Rectal smooth muscle tissue (tissue), 1 donor: Measurements from ENCODE around the gene PEPD.

ENCODE experiments used
- H3K27ac ChIP-seq: one replicate; pipeline ENCODE4 v1.7.0; 2013; ENCODE audit warnings: low read depth, low read length, inconsistent platforms
- H3K27me3 ChIP-seq: one replicate; pipeline ENCODE4 v1.7.0; 2013; ENCODE audit warnings: low read length; ENCODE audit not compliant: control insufficient read depth, insufficient read depth
- H3K36me3 ChIP-seq: one replicate; pipeline ENCODE4 v1.7.0; 2013; ENCODE audit warnings: low read length; ENCODE audit not compliant: control insufficient read depth, insufficient read depth
- H3K4me1 ChIP-seq: one replicate; pipeline ENCODE4 v1.7.0; 2013; ENCODE audit warnings: low read length; ENCODE audit not compliant: control insufficient read depth, insufficient read depth
- H3K4me3 ChIP-seq: one replicate; pipeline ENCODE4 v1.7.0; 2013; ENCODE audit warnings: low read length
- H3K9ac ChIP-seq: one replicate; pipeline ENCODE4 v1.7.0; 2013; ENCODE audit warnings: low read length

Gene PEPD

GRCh38 chr19:33508009-33508408, 13.6 kb downstream of the PEPD start:
- no peaks in the 10 kb centered on the region for H3K27me3 ChIP-seq
- H3K9ac ChIP-seq = no peak overlapping the region
- no peaks in the 10 kb centered on the region for H3K4me1 ChIP-seq
- H3K36me3 ChIP-seq = peaks cover 12% of the 10 kb centered on the region
- H3K27ac ChIP-seq = no peak overlapping the region
- H3K4me3 ChIP-seq = no peak overlapping the region

- Histone ChIP-seq H3K36me3 (peaks cover 12% of the 10 kb centered on the region), H3K27ac (no peak overlapping the region), H3K9ac (no peak overlapping the region), H3K4me1 (no peaks in the 10 kb centered on the region), H3K27me3 (no peaks in the 10 kb centered on the region), H3K4me3 (no peak overlapping the region)
Measured at GRCh38 chr19:33507021-33507956, 14.3 kb downstream of the PEPD start.

GRCh38 chr19:33506498-33506897, 15.1 kb downstream of the PEPD start:
- Histone ChIP-seq H3K4me3 (no peak overlapping the region), H3K27ac (no peak overlapping the region), H3K4me1 (no peaks in the 10 kb centered on the region), H3K9ac (no peak overlapping the region), H3K27me3 (no peaks in the 10 kb centered on the region), H3K36me3 (peaks cover 5% of the 10 kb centered on the region)

GRCh38 chr19:33505823-33506222, 15.8 kb downstream of the PEPD start:
- H3K9ac ChIP-seq = no peak overlapping the region
- peaks cover 3% of the 10 kb centered on the region for H3K36me3 ChIP-seq
- H3K4me1 ChIP-seq = no peaks in the 10 kb centered on the region
- H3K27ac ChIP-seq = no peak overlapping the region
- no peaks in the 10 kb centered on the region for H3K27me3 ChIP-seq
- H3K4me3 ChIP-seq = no peak overlapping the region

GRCh38 chr19:33505148-33505547, 16.4 kb downstream of the PEPD start:
- Histone ChIP-seq H3K9ac (no peak overlapping the region), H3K36me3 (peaks cover 3% of the 10 kb centered on the region), H3K4me1 (no peaks in the 10 kb centered on the region), H3K27ac (no peak overlapping the region), H3K27me3 (no peaks in the 10 kb centered on the region), H3K4me3 (no peak overlapping the region)

- Histone ChIP-seq H3K27ac (no peak overlapping the region), H3K4me3 (no peak overlapping the region), H3K9ac (no peak overlapping the region), H3K27me3 (no peaks in the 10 kb centered on the region), H3K36me3 (peaks cover 8% of the 10 kb centered on the region), H3K4me1 (no peaks in the 10 kb centered on the region)
Measured at GRCh38 chr19:33504058-33504444, 17.5 kb downstream of the PEPD start.

- H3K9ac ChIP-seq = no peak overlapping the region
- no peaks in the 10 kb centered on the region for H3K27me3 ChIP-seq
- H3K4me3 ChIP-seq = no peak overlapping the region
- peaks cover 8% of the 10 kb centered on the region for H3K36me3 ChIP-seq
- H3K27ac ChIP-seq = no peak overlapping the region
- no peaks in the 10 kb centered on the region for H3K4me1 ChIP-seq
Measured at GRCh38 chr19:33503433-33504057, 18.0 kb downstream of the PEPD start.

GRCh38 chr19:33503030-33503429, 18.6 kb downstream of the PEPD start:
- H3K36me3 ChIP-seq = peaks cover 8% of the 10 kb centered on the region
- H3K4me3 ChIP-seq = no peak overlapping the region
- no peak overlapping the region for H3K27ac ChIP-seq
- H3K9ac ChIP-seq = no peak overlapping the region
- no peaks in the 10 kb centered on the region for H3K4me1 ChIP-seq
- H3K27me3 ChIP-seq = no peaks in the 10 kb centered on the region

- Histone ChIP-seq H3K9ac (no peak overlapping the region), H3K36me3 (peaks cover 8% of the 10 kb centered on the region), H3K4me3 (no peak overlapping the region)
Measured at GRCh38 chr19:33502521-33502920, 19.1 kb downstream of the PEPD start.

GRCh38 chr19:33501693-33502356, 19.8 kb downstream of the PEPD start:
- Histone ChIP-seq H3K4me1 (no peaks in the 10 kb centered on the region), H3K4me3 (no peak overlapping the region), H3K36me3 (peaks cover 8% of the 10 kb centered on the region), H3K27me3 (no peaks in the 10 kb centered on the region), H3K9ac (no peak overlapping the region), H3K27ac (no peak overlapping the region)

More at GRCh38 chr19:33502521-33502920, 19.1 kb downstream of the PEPD start:
- Histone ChIP-seq H3K27me3 (no peaks in the 10 kb centered on the region), H3K27ac (no peak overlapping the region), H3K4me1 (no peaks in the 10 kb centered on the region)

GRCh38 chr19:33500991-33501390, 20.6 kb downstream of the PEPD start:
- Histone ChIP-seq H3K36me3 (peaks cover 8% of the 10 kb centered on the region), H3K9ac (no peak overlapping the region), H3K27me3 (no peaks in the 10 kb centered on the region), H3K27ac (no peak overlapping the region), H3K4me3 (no peak overlapping the region), H3K4me1 (no peaks in the 10 kb centered on the region)

- Histone ChIP-seq H3K4me1 (no peaks in the 10 kb centered on the region), H3K36me3 (peaks cover 8% of the 10 kb centered on the region), H3K9ac (no peak overlapping the region), H3K27me3 (no peaks in the 10 kb centered on the region), H3K4me3 (no peak overlapping the region), H3K27ac (no peak overlapping the region)
Measured at GRCh38 chr19:33500586-33500985, 21.0 kb downstream of the PEPD start.
